ENCODE data around the gene TDRD10. TPM values are rescaled to one million over a fixed set of nuclear protein-coding genes. Genes with fewer than 3 reads are reported as not detected.

Gene TDRD10
- total RNA-seq, 1 donor from 2014 or later: 0.31 TPM

DNA sequence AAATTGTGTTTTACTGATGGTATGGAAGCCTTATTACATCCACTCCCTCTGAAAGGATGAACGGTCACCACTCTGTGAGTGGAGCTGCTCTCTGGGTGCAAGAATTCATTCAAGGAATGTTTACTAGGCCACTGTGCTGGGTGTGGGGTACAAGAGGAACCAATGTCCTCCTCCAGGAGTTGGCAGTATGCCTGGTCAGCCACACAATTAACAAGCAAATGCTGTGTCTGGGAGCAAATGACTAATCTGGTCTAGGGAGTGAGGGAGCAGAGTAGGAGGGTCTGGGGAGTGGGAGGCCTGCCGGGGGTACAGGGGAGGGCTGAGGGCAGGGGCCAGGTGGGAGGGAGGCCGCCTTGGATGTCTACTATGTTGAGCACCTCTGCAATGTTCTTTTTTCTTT is 27.2 kb upstream of the TDRD10 start:
- Mint-ChIP-seq H3K36me3 (no peaks in the 10 kb centered on the region), H3K27ac (no peak overlapping the region), H3K9me3 (no peaks in the 10 kb centered on the region), H3K4me1 (peaks cover 7% of the 10 kb centered on the region), H3K4me3 (no peak overlapping the region), H3K27me3 (ENCODE audit: low read depth) (no peaks in the 10 kb centered on the region)
- DNase-seq (ENCODE audit: low spot score in 2 of 2, unreplicated experiment in 2 of 2): no peak
- TF ChIP-seq, protein P1, sequence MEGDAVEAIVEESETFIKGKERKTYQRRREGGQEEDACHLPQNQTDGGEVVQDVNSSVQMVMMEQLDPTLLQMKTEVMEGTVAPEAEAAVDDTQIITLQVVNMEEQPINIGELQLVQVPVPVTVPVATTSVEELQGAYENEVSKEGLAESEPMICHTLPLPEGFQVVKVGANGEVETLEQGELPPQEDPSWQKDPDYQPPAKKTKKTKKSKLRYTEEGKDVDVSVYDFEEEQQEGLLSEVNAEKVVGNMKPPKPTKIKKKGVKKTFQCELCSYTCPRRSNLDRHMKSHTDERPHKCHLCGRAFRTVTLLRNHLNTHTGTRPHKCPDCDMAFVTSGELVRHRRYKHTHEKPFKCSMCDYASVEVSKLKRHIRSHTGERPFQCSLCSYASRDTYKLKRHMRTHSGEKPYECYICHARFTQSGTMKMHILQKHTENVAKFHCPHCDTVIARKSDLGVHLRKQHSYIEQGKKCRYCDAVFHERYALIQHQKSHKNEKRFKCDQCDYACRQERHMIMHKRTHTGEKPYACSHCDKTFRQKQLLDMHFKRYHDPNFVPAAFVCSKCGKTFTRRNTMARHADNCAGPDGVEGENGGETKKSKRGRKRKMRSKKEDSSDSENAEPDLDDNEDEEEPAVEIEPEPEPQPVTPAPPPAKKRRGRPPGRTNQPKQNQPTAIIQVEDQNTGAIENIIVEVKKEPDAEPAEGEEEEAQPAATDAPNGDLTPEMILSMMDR (IDR thresholded peaks at IDR 0.05; ENCODE audit: unreplicated experiment): no peak

DNA sequence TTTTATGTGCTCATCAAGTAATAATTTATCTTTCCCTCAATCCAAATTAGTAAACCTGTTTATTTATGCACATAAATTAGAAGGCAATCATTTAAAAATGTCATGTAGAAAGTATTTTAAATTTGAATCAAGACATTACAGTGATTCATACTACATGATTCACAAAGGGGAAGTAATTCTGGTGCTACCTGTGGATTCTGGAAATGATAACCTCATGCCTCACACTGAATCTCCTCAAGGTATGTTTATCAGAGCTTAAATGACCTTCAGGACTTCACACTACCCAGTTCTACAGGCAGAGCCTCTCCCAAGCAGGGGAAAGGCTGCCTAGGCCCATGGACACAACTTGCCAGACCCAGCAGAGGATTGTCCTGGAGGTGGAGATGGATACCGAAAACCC is 25.2 kb upstream of the TDRD10 start:
- Mint-ChIP-seq H3K4me3 (no peak overlapping the region), H3K27me3 (ENCODE audit: low read depth) (no peaks in the 10 kb centered on the region), H3K9me3 (no peaks in the 10 kb centered on the region), H3K27ac (no peak overlapping the region), H3K36me3 (no peaks in the 10 kb centered on the region), H3K4me1 (peaks cover 7% of the 10 kb centered on the region)
- no peak for DNase-seq (ENCODE audit: low spot score in 2 of 2, unreplicated experiment in 2 of 2)
- TF ChIP-seq, protein P1 (IDR thresholded peaks at IDR 0.05; ENCODE audit: unreplicated experiment): no peak

DNA sequence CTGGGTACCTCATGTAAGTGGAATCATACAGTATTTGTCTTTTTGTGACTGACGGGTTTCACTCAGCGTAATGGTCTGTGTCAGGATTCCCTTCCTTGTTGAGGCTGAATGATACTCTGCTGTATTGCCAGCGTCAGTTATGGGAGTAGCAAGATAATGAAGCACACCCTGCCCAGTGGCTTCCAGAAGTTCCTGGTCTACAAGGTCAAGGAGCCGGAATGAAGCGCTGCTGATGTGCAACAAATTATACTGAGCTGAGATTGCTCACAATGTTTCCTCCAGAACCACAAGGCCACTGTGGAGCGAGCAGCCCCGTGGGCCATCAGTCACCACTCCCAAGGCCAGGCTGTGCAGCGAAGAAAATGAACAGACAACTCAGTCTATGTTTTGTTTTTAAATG is 24.0 kb upstream of the TDRD10 start:
- Mint-ChIP-seq H3K4me1 (peaks cover 7% of the 10 kb centered on the region), H3K4me3 (no peak overlapping the region), H3K27ac (no peak overlapping the region), H3K9me3 (no peaks in the 10 kb centered on the region), H3K36me3 (no peaks in the 10 kb centered on the region), H3K27me3 (ENCODE audit: low read depth) (no peaks in the 10 kb centered on the region)
- TF ChIP-seq, protein P1 (IDR thresholded peaks at IDR 0.05; ENCODE audit: unreplicated experiment): no peak
- DNase-seq (ENCODE audit: low spot score in 2 of 2, unreplicated experiment in 2 of 2): no peak

DNA sequence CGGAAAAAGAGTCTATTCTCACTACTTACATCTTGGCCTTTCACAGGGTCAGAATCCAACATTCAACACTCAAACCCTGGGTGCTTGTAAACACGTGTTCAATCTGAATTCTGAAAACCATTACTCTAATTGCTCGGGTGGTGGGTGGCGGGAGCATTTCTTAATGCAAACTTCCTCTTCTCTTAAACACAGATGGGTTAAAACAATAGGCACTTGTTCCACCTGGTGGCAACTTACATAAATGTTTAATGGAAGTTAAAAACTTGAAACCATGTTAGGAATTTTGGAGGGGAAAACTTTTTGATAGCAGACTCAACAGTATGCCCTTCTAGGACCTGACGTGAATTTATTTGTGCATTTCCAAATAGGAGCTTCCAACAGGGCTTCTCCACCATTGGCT is 23.4 kb upstream of the TDRD10 start:
- Mint-ChIP-seq H3K4me1 (peaks cover 7% of the 10 kb centered on the region), H3K27me3 (ENCODE audit: low read depth) (no peaks in the 10 kb centered on the region), H3K9me3 (no peaks in the 10 kb centered on the region), H3K36me3 (no peaks in the 10 kb centered on the region), H3K27ac (no peak overlapping the region), H3K4me3 (no peak overlapping the region)
- TF ChIP-seq, protein P1 (IDR thresholded peaks at IDR 0.05; ENCODE audit: unreplicated experiment): peak; percentile 29
- no peak for DNase-seq (ENCODE audit: low spot score in 2 of 2, unreplicated experiment in 2 of 2)

DNA sequence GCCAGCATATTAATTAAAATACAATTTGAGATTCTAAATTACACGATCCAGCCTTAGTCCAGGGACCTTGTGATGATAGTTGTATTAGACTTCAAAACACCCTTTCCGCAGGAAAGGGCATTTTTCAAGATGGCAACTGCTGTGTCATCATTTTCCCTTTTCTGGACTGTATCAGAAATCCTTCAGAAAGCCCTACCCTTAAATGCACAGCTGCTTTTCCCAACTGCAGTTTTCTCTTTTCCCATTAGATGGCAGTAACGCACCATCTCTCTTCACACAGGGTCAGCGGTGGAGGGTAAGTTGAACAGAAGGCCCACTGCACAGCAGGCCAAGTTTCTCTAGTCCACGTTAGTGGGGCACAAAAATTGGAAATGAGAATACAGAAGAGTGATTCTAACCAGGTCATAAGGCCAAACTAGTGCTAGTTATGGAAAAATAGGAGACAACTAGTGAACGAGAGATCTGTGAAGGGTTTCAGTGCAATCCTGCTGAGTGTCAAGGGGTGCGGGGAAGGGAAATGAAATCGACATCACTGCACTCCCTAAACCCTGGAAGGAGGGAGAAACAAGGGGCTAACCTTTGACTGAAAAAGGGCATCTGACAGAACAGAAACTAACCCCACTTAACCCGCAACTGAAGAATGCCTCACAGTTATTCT is 22.1 kb upstream of the TDRD10 start:
- H3K4me1 Mint-ChIP-seq: peaks cover 4% of the 10 kb centered on the region
- no peaks in the 10 kb centered on the region for H3K36me3 Mint-ChIP-seq
- peak in 1 of 2 experiments; percentile 63 for DNase-seq (ENCODE audit: low spot score in 2 of 2, unreplicated experiment in 2 of 2)
- H3K27me3 Mint-ChIP-seq (ENCODE audit: low read depth): no peaks in the 10 kb centered on the region
- TF ChIP-seq, protein P1 (IDR thresholded peaks at IDR 0.05; ENCODE audit: unreplicated experiment): peak; percentile 78
- H3K27ac Mint-ChIP-seq: no peak overlapping the region
- no peaks in the 10 kb centered on the region for H3K9me3 Mint-ChIP-seq
- H3K4me3 Mint-ChIP-seq: no peak overlapping the region
